Eye (tissue), 1 donor: ENCODE results near the gene CELSR1.
A peak's percentile ranks its signal among the peaks of the same experiment; 100 is the strongest.

Source experiments
- DNase-seq: peaks from one replicate; pipeline ENCODE4 v3.0.0-alpha.2; 2015

Gene CELSR1

DNA sequence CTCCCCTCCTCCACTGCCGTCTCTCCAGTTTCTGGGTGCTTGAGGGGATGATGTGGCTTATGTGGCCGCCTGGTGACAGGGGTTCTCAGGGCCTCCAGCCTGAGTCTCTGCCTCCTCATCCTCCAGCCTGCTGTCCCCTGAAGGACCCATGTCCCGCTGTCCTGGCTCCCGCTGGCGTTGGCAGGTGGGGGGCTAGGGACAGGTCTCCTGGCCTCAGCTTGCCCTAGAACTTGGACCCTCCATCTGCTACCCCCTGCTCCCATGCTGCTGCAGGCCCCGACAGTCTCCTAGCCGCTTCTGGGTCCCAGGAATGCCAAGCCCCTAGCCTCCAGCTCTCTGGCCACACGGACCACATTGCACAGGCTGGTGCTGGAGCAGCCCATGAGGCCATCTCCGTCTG is 13.9 kb upstream of the CELSR1 start:
- no peak for DNase-seq

- no peak for DNase-seq
Measured at GRCh38 chr22:46549971-46550641, 12.7 kb upstream of the CELSR1 start.

GRCh38 chr22:46549563-46549840 is 12.1 kb upstream of the CELSR1 start:
- no peak for DNase-seq

DNA sequence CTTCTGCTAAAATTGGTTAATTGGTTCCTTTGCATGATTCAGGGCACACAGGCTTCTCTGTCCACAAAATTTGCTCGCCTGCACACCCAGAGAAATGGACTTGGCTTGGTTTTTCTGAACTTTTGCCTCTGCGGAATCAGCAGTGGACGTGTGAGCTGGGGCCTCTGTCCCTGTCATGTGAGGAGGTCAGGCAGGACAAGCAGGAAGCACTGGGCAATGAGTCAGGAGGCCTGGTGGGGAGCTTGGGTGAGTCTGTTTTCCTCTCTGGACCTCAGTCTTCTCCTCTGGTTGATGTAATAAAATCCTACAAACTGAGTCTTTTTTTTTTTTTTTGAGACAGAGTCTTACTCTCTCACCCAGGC is 10.4 kb upstream of the CELSR1 start:
- DNase-seq = peak; percentile 25

DNA sequence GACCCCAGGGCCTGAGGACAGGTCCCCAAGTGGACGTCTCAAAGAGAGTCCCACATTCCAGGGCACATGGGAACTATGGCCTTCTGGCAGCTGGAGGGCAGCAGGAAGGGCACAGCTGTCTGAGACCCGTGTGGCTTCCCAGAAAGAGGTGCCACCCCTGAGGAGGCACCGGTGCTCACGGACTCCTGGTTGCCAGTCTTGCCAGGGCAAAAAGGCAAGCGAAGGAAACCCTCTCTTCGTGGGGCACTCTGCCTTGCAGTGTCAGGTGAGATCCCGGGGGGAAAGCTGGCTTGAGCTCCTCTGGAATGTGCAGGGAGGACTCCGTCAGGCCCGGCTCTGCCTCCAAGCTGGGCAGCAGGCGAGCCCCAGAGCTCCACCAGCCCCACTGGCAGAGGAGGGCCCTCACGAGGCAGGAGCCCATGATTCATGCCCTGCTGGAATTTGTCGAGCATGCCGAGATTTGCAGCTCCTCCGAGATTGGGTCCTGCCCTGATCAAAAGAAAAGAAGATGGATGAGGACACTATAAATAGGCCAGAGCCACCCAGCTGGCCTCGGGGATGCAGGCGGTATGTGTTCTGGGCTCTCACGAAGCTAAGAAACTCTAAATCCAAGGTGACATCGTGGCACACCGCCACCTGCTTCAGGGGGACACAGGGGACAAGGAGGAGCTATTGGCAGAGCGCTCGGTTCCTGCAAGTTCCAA is 9.9 kb upstream of the CELSR1 start:
- peak; percentile 48 for DNase-seq

DNA sequence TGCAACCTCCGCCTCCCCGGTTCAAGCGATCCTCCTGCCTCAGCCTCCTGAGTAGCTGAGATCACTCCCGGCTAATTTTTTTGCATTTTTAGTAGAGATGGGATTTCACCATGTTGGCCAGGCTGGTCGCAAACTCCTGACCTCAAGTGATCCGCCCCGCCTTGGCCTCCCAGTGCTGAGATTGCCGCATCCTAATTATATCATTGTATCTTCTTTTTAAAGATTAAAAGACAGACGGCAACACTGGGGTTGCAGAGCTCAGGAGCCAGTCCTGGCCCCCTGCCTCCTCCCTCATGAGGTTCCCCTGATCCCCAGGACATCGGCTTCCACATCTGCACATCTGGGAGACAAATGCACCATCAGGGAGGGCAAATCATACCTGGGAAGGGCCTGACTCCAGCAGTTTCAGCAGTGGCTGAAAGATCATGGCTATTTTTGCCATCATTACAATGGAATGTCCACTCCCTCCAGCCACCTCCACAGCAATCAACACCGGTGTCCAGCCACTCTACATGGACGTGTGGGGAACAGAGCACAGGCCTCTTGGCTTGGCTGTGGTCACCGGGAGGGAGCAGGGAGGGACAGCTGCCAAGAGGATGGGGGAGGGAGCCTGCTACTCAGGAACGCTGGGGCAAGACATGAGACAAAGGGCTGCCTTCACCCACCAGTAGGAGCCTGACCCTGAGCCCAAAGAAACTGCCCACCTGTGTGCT is 9.2 kb upstream of the CELSR1 start:
- DNase-seq = no peak

DNA sequence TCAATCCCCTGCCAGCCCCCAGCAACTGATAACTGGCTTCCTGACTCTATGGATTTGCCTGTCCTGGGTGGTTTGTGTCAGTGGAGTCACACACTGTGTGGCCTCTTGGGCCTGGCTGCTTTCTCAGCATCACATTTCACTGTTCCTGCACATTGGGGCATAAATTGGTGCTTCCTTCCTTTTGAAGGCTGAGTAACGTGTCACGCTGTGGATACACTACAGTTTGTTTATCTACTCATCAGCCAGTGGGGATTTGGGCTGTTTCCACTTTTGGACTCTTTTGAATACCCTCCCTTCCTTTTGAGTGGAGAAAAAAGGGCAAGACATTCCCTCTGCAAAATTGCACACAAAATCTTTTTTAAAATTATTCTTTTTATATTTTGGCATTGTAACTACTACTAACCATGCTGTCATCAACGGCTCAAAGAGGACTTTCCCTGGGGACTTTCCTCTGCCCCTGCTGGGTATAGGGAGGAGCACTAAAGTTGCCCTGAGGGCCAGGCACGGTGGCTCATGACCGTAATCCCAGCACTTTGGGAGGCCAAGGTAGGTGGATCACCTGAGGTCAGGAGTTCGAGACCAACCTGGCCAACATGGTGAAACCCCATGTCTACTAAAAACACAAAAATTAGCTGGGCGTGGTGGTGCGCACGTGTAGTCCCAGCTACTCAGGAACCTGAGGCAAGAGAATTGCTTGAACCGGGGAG is 7.8 kb upstream of the CELSR1 start:
- DNase-seq = no peak

DNA sequence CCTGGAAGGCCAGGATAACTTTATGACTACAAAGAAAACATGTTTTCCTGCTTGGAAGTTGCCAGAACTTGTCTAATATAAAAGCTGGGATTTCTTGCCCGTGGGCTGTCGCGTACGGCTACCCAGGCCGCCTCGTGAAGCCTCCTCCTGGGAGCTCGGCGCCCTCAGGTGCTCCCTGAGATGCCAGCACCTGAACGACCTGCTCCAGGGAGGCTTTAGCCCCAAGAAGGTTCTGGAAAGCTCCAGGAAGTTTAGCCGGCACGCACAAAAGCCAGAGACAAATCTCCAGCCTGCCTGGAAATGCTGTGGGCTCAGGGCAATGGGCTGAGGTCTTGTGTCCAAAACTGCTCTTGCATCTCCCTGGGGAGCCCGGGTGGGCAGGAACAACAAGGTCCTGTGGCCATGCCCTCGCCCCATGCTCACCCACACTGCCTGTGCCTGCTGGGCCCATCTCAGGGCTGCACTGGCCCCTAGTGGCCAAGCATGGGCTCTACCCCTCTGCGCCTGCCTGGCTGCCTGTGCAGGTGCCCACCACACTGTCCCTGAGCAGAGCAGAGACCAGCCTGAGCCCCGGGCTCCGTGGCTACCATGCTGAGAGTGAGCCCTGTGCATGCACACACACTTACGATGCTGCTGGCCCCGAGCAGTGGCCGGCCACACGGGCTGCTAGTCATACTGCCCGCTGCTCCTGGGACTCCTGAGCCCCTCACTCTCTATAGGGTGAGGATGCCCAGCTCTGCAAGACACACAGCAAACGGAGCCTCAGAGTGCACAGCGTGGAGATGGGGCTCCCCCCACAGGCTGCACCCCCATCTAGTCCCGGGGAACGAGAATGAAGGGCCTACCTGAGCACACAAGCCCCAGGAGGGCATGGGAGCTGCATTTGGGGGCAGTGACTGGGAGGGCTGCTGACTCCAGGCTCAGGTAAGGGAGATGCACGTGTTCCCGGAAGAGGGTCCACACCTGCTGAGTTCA is 4.9 kb upstream of the CELSR1 start:
- DNase-seq = peak; percentile 88

DNA sequence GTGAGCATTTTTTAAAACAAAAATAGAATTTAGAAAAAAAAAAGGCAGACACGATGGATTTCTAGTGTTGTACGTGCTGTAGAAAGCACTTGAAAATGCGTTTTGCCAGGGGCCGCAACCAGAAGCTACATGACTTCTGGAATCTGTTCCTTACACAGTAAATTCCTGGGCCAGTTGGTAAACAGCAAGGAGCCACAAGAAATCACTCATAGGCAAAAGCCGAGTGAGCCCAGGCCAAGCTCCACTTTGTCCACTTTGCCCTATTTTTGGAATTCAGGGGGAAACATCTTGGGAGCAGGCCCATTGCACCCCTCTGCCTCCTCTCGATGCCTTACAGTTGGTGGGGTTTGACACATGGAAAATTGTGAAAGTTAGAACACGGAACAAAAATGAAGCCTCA is 4.1 kb upstream of the CELSR1 start:
- no peak for DNase-seq

DNA sequence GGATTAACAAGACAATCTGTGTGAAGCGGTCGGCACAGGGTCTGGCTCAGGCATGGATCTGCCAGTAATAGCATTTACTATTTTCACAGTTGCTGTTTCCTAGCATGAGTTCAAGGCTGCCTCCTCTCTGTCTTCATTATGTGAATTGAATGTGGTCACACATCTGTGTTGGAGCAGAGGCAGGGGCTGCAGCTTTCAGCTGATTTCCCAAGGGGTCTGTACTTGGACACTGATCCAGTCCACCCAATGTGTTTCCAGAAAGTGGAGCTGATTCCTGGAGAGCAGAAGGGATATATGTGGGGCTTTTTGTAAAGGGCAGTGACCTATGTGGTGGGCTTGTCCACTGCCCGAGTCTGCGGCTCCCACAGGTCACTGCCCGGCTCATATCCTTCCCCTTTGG is 3.5 kb upstream of the CELSR1 start:
- DNase-seq = no peak

GRCh38 chr22:46539169-46539568 is 1.7 kb upstream of the CELSR1 start:
- DNase-seq = no peak

GRCh38 chr22:46538814-46539160 is 1.4 kb upstream of the CELSR1 start:
- DNase-seq = no peak

DNA sequence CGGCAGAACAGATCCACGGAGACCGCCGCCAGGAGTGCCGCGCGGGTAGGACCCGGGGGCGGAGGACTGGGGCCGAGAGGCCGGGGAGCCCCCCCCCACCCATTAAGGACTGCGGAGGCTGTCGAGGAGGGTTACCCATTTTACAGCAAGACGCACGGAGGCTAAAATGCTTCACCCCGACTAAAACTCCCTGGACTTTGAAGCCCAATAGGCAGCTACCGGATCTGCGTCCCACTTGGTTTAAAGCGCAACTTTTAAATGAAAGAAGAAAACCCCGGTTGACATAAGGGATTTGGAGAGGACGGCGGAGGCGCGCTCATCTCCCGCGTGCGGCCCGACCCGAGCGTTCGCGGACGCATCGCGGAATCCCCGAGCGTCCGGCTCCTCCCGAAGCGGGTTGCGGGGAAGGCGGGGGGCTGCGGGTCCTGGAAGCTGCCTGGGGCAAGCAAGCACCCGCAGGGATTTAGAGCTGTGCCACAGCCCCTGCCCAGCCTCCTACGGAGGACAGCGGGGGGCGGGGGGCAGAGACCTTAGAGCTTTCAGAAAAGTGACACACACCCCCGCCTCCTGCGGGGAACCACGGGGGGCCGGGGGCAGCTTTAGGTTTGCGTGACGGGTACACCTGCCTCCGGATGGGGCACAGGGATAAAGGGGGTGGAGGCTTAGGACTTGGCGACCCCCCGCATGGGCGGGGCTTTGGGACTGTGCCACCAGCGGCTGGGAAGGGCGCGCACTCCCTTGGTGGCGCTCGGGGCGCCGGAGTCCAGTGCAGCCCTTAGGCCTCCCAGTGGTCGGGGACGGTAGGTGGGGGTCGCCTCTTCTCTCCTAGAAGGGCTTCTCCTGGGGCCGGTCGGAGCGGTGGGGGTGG is 760 bp upstream of the CELSR1 start:
- peak; percentile 63 for DNase-seq

- peak; percentile 24 for DNase-seq
Measured at GRCh38 chr22:46536537-46537224, 739 bp downstream of the CELSR1 start.

DNA sequence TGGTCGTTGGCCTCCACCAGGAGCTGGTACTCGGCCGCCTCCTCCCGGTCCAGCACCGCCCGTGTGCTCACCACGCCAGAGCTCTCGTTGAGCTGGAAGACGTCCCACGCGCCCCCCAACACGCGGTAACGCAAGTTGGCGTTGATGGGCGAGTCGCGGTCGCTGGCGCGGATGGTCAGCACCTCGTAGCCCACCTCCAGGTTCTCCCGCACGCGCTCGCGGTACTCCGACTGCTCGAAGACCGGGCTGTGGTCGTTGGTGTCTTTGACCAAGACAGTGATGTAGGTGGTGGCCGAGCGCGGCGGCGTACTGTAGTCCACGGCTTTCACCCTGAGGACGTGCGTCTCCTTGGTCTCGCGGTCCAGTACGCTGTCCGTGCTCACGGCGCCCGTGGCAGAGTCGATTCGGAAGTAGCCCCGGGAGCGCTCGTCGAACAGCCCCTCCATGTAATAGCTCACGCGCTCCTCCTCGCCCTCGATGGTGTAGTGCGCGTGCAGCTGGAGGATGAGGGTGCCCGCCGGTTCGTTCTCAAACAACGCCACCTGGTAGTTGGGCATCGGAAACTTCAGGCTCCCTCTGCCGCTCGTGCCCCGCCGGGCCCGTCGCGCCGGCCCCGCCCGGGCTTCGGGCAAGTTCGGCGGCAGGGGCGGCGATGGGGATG is 1.4 kb downstream of the CELSR1 start:
- DNase-seq = no peak

DNA sequence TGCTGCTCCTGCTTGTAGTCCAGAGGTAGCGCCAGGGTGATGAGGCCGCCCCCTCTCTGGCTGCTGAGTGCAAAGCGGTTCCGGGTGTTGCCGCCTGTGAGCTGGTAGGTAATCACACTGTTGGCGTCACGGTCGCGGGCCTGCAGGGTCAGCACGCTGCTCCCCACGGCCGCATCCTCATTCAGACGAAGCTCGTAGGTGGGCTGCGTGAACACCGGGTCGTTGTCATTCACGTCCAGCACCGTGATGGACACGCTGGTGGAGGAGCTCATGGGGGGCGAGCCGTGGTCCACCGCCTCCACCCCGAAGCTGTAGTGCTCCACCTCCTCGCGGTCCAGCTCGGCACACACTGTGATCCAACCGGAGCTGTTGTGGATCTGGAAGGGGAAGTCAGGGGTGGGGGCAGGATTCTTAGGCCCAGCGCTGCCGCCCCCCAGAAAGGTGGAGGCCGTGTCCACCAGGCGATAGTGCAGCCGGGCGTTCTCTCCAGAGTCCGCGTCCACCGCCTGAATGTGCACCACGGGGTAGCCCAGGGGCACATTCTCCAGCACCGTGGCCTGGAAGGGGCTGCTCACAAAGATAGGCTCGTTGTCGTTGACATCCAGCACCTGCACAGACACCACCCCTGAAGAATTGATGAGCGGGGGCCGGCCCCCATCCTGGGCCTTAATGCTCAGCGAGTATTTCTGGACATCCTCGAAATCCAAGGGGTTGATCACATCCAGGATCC is 2.4 kb downstream of the CELSR1 start:
- no peak for DNase-seq

DNA sequence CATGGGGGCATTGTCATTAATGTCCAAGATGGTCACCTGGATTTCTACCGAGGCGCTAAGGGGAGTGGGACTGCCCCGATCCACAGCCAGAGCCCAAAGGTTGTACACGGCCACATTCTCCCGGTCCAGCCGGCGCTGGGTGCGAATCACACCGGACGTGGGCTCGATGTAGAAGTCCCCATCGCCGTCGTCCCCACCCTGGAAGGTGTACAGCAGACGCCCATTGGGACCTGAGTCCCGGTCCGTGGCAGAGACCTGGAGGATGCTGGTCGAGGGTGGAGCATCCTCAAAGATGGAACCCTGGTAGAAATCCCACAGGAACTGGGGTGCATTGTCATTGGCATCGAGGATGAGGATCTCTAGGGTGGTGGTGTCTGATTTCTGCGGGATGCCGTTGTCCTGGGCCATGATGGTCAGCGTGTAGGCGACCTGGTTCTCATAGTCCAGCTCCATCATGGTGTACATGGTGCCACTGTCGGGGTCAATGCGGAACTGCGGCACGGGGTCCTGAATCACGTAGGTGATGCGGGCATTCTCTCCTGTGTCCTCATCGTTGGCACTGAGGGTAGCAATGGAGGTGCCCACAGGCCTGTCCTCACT is 3.1 kb downstream of the CELSR1 start:
- DNase-seq = no peak

DNA sequence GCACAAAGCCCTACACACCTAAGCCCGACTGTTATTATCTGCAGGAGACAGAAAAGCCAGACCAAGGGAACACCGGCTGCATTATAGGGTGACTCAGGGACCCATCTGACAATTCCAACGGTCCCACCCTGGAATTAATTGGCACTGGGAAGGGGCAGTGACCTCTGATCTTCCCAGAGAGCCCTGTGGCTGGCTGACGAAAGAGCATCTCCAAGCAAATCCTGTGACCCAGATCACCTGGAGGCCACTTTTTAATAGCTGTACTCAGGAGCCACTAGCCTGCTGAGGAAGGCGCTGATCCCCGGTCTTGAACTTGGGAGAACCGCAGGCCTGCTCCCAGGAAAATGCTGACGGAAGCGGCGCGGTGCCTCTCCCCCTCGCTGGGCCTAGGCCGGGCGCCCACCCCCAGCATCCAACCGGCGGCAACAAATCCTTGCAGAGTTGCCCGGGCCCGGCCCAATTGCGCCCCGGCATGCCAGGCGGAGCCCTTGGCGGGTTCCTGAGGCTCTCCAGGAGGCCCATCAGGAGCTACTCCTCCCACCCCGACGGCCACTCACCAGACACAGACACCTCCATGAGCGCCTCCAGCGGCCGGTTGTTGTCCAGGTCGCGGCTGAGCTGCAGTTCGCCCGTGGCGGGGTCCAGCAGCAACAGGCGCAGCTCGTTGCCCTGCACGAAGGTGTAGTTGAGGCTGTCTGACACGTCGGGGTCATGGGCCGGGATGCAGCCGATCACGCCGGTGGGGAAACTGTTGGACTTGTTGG is 4.2 kb downstream of the CELSR1 start:
- no peak for DNase-seq

GRCh38 chr22:46532416-46532815 is 5.0 kb downstream of the CELSR1 start:
- no peak for DNase-seq
